Uterus (tissue), 2 donors: ENCODE measurements around the gene ATP11A.

Source experiments
- CTCF ChIP-seq, 4 experiments: fragments of 200-600 bp in 2 of 4; fragments of 450-650 bp in 2 of 4; sonication (generic) in 2 of 4; IDR thresholded peaks; one replicate each; pipeline ENCODE4 v1.5.1; 2016 to 2019; ENCODE audit warnings: antibody characterized with exemption in 4 of 4, mild to moderate bottlenecking in 2 of 4, moderate library complexity in 1 of 4
- POLR2A ChIP-seq, 2 donors: fragments of 450-650 bp; IDR thresholded peaks; one replicate each; pipeline ENCODE4 v1.6.1; 2016; ENCODE audit warnings: antibody characterized with exemption in 2 of 2, mild to moderate bottlenecking in 1 of 2, moderate library complexity in 1 of 2

GRCh38 chr13:112835796-112836195 lies 146.0 kb downstream of the ATP11A start:
- TF ChIP-seq POLR2A (IDR thresholded peaks at IDR 0.05) = no peak
- TF ChIP-seq CTCF (IDR thresholded peaks at IDR 0.05) = no peak
